Panc1 (cell line): ENCODE data around the gene ATP5F1E.

Experiments used
- CTCF ChIP-seq: fragments of 450-650 bp; IDR thresholded peaks from 2 replicates; pipeline ENCODE4 v1.5.1; 2017; ENCODE audit warnings: mild to moderate bottlenecking
- SIN3A ChIP-seq: IDR thresholded peaks from 2 replicates; pipeline ENCODE4 v1.6.1; 2012; ENCODE audit warnings: low read depth, mild to moderate bottlenecking, low read length, moderate library complexity, borderline replicate concordance; ENCODE audit not compliant: insufficient read depth

- TF ChIP-seq CTCF = no peak
- no peak for TF ChIP-seq SIN3A
Measured at GRCh38 chr20:58998656-58999055, 33.5 kb downstream of the ATP5F1E start.
